Cardiac fibroblast (primary cell): Measurements from ENCODE around the gene GAMT.

Experiments used
- DNase-seq, 2 donors: peaks; one replicate each; pipeline versions ENCODE4 v3.0.0 to v3.0.0-alpha.2; 2010; ENCODE audit warnings: low read depth in 2 of 2
- H3K4me3 ChIP-seq, 2 donors: replicated peaks in 1 of 2; 1 replicate in 1 of 2; 2 replicates in 1 of 2; pipeline ENCODE4 v1.5.1; 2011; ENCODE audit warnings: low read depth in 2 of 2, low read length in 2 of 2, mild to moderate bottlenecking in 2 of 2, moderate library complexity in 1 of 2
- CTCF ChIP-seq: IDR thresholded peaks from one replicate; pipeline ENCODE4 v1.5.1; 2011; ENCODE audit warnings: low read depth, mild to moderate bottlenecking, low read length, inconsistent platforms

Gene GAMT

GRCh38 chr19:1427221-1427920 is 26.0 kb upstream of the GAMT start:
- H3K4me3 ChIP-seq = no peak overlapping the region
- DNase-seq = no peak
- TF ChIP-seq CTCF = no peak

- no peak overlapping the region for H3K4me3 ChIP-seq
- DNase-seq = no peak
- TF ChIP-seq CTCF = no peak
Observed at GRCh38 chr19:1426736-1427135, 25.4 kb upstream of the GAMT start.

GRCh38 chr19:1425902-1426301 is 24.6 kb upstream of the GAMT start:
- no peak for TF ChIP-seq CTCF
- H3K4me3 ChIP-seq = no peak overlapping the region
- no peak for DNase-seq

GRCh38 chr19:1425102-1425837 is 23.9 kb upstream of the GAMT start:
- TF ChIP-seq CTCF = no peak
- no peak for DNase-seq
- no peak overlapping the region for H3K4me3 ChIP-seq

GRCh38 chr19:1424192-1424955 is 23.0 kb upstream of the GAMT start:
- H3K4me3 ChIP-seq = no peak overlapping the region
- no peak for TF ChIP-seq CTCF
- DNase-seq = no peak

- DNase-seq = no peak
- TF ChIP-seq CTCF = no peak
- H3K4me3 ChIP-seq = no peak overlapping the region
Observed at GRCh38 chr19:1423436-1424191, 22.3 kb upstream of the GAMT start.
